Neural progenitor cell (in vitro differentiated cells): ENCODE results near the gene PLCL1. TPM values are rescaled to one million over a fixed set of nuclear protein-coding genes. Genes with fewer than 3 reads are reported as not detected.

Source experiments
- DNase-seq: peaks from one replicate; pipeline ENCODE4 v3.0.0-alpha.2; 2016; ENCODE audit warnings: low spot score
- H2AFZ ChIP-seq: fragments of 200-600 bp; sonication (generic); replicated peaks from 2 replicates; pipeline ENCODE4 v1.6.1; 2016; ENCODE audit warnings: antibody characterized with exemption
- H3F3A ChIP-seq: fragments of 200-600 bp; sonication (generic); 2 replicates; pipeline ENCODE4 v1.6.1; 2016; ENCODE audit warnings: antibody characterized with exemption, low read depth
- H3K27ac ChIP-seq: fragments of 200-600 bp; sonication (generic); 2 replicates; pipeline ENCODE4 v1.5.1; 2016; ENCODE audit warnings: mild to moderate bottlenecking
- H3K27me3 ChIP-seq: fragments of 200-600 bp; sonication (generic); 2 replicates; pipeline ENCODE4 v1.6.1; 2016; ENCODE audit warnings: mild to moderate bottlenecking, moderate library complexity
- H3K36me3 ChIP-seq: fragments of 200-600 bp; sonication (generic); 2 replicates; pipeline ENCODE4 v1.5.1; 2016
- H3K4me1 ChIP-seq: fragments of 200-600 bp; sonication (generic); 2 replicates; pipeline ENCODE4 v1.6.1; 2016; ENCODE audit warnings: mixed run types
- H3K4me2 ChIP-seq: fragments of 200-600 bp; sonication (generic); 2 replicates; pipeline ENCODE4 v1.6.1; 2016
- H3K4me3 ChIP-seq: fragments of 200-600 bp; sonication (generic); 2 replicates; pipeline ENCODE4 v1.5.1; 2016
- H3K79me2 ChIP-seq: fragments of 200-600 bp; sonication (generic); 2 replicates; pipeline ENCODE4 v1.6.1; 2016; ENCODE audit warnings: low read depth
- H3K9ac ChIP-seq: fragments of 200-600 bp; sonication (generic); 2 replicates; pipeline ENCODE4 v1.6.1; 2016
- H3K9me3 ChIP-seq: fragments of 200-600 bp; sonication (generic); 2 replicates; pipeline ENCODE4 v1.5.1; 2016; ENCODE audit warnings: low read depth
- H4K20me1 ChIP-seq: fragments of 200-600 bp; sonication (generic); 2 replicates; pipeline ENCODE4 v1.6.1; 2016; ENCODE audit warnings: low read depth
- H3K27ac Mint-ChIP-seq: 3 replicates; pipeline ENCODE4 v1.8.0; 2021; ENCODE audit warnings: mixed read lengths
- H3K27me3 Mint-ChIP-seq: 2 replicates; pipeline ENCODE4 v1.8.0; 2022; ENCODE audit warnings: low read depth, mild to moderate bottlenecking, inconsistent platforms, moderate library complexity, mixed read lengths; ENCODE audit not compliant: insufficient read depth
- H3K36me3 Mint-ChIP-seq: 3 replicates; pipeline ENCODE4 v1.8.0; 2021; ENCODE audit warnings: mixed read lengths
- H3K4me1 Mint-ChIP-seq: 3 replicates; pipeline ENCODE4 v1.8.0; 2021; ENCODE audit warnings: mixed read lengths
- H3K4me3 Mint-ChIP-seq: 3 replicates; pipeline ENCODE4 v1.8.0; 2021; ENCODE audit warnings: mild to moderate bottlenecking, moderate library complexity, mixed read lengths
- H3K9me3 Mint-ChIP-seq: 3 replicates; pipeline ENCODE4 v1.8.0; 2020; ENCODE audit warnings: mixed read lengths
- EZH2 ChIP-seq: fragments of 200-600 bp; sonication (generic); IDR thresholded peaks from 2 replicates; pipeline ENCODE4 v1.6.1; 2017; ENCODE audit warnings: antibody characterized with exemption, mild to moderate bottlenecking, moderate library complexity
- EZH2phosphoT487 ChIP-seq: fragments of 200-600 bp; sonication (generic); IDR thresholded peaks from 2 replicates; pipeline ENCODE4 v1.6.1; 2017; ENCODE audit warnings: antibody characterized with exemption
- total RNA-seq: library from RNA; depleted of rRNA; stranded (reverse); fragments of >200 nt; gene quantifications from 2 replicates; pipeline ENCODE4 v1.2.3, GENCODE V29; 2015; ENCODE audit warnings: low replicate concordance
- TF ChIP-seq, protein P1 (sequence below): fragments of 200-600 bp; sonication (generic); IDR thresholded peaks from 2 replicates; pipeline ENCODE4 v1.5.1; 2017; ENCODE audit warnings: antibody characterized with exemption, mild to moderate bottlenecking

PLCL1 gene
- total RNA-seq, 1 donor from 2014 or later: 0.41 TPM

DNA sequence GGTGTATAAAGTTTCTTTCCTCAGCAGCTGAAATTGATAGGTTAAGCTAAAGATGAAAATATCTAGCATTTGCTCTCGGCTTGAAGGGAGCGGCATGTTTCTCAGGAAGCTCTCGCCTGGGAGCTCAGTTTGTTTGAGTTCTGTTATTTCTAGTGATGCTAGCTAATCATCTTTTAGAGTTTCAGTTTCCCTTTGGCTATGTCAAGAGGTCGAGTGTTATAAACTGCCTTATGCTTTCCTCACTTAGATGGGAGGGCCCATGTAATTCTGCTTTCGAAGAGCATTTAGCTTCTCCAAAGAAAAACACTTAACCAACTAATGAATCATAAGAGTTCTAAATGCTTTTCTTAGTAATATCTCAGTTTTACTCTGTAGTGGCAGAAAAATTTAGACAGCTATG lies 33.6 kb downstream of the PLCL1 start:
- no peaks in the 10 kb centered on the region for H4K20me1 ChIP-seq
- no peaks in the 10 kb centered on the region for H3K36me3 Mint-ChIP-seq
- no peaks in the 10 kb centered on the region for H3F3A ChIP-seq
- no peaks in the 10 kb centered on the region for H3K4me1 ChIP-seq
- H3K4me1 Mint-ChIP-seq: no peaks in the 10 kb centered on the region
- no peak overlapping the region for H3K4me3 Mint-ChIP-seq
- no peak overlapping the region for H3K27ac Mint-ChIP-seq
- no peak overlapping the region for H3K27ac ChIP-seq
- H3K27me3 Mint-ChIP-seq: peaks cover 3% of the 10 kb centered on the region
- peaks cover 4% of the 10 kb centered on the region for H3K9me3 Mint-ChIP-seq
- TF ChIP-seq, protein P1, sequence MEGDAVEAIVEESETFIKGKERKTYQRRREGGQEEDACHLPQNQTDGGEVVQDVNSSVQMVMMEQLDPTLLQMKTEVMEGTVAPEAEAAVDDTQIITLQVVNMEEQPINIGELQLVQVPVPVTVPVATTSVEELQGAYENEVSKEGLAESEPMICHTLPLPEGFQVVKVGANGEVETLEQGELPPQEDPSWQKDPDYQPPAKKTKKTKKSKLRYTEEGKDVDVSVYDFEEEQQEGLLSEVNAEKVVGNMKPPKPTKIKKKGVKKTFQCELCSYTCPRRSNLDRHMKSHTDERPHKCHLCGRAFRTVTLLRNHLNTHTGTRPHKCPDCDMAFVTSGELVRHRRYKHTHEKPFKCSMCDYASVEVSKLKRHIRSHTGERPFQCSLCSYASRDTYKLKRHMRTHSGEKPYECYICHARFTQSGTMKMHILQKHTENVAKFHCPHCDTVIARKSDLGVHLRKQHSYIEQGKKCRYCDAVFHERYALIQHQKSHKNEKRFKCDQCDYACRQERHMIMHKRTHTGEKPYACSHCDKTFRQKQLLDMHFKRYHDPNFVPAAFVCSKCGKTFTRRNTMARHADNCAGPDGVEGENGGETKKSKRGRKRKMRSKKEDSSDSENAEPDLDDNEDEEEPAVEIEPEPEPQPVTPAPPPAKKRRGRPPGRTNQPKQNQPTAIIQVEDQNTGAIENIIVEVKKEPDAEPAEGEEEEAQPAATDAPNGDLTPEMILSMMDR: no peak
- TF ChIP-seq EZH2phosphoT487 (no peak), EZH2 (no peak)
- no peaks in the 10 kb centered on the region for H3K9me3 ChIP-seq
- H3K4me2 ChIP-seq: no peak overlapping the region
- H3K79me2 ChIP-seq: no peaks in the 10 kb centered on the region
- no peak overlapping the region for H3K4me3 ChIP-seq
- no peak overlapping the region for H2AFZ ChIP-seq
- H3K9ac ChIP-seq: no peak overlapping the region
- DNase-seq: no peak
- H3K36me3 ChIP-seq: no peaks in the 10 kb centered on the region
- no peaks in the 10 kb centered on the region for H3K27me3 ChIP-seq

DNA sequence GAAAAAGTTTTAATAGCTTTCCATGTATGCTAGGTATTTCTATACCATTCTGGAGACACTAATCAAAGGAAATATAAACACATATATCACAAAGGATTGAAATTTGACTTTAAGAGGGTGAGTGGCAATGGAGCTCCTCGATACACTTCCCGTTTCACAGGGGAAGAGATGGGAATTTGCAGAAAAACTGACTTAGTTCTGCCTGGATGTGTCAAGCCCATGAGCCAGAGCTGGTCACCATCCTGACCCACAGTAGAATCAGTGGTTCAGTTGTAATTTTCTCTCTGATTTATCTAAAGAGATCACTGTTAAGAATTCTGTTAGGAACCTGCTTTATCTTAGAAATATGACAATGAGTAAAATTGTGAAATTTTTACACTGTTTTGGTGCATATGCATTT lies 34.2 kb downstream of the PLCL1 start:
- H3K27me3 Mint-ChIP-seq: peaks cover 3% of the 10 kb centered on the region

DNA sequence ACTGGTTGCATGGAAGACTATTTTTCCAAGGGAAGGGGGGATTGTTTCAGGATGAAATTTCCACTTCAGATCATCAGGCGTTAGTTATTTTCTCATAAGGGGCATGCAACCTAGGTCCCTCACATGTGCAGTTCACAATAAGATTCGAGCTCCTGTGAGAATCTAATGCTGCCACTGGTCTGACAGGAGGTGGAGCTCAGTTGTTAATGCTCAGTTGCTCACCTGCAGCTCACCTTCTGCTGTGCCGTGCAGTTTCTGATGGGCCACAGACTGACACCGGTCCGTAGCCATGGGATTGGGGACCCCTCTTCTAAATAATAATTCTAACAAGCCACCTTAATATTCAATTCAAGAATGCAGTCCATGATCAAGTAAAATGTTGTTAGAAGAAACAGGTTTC lies 34.9 kb downstream of the PLCL1 start:
- H3K36me3 ChIP-seq: no peaks in the 10 kb centered on the region
- H3K4me2 ChIP-seq: no peak overlapping the region
- no peaks in the 10 kb centered on the region for H3K36me3 Mint-ChIP-seq
- TF ChIP-seq EZH2phosphoT487: no peak
- no peak for TF ChIP-seq EZH2
- TF ChIP-seq, protein P1: no peak
- DNase-seq: no peak
- H3K4me3 ChIP-seq: no peak overlapping the region
- no peaks in the 10 kb centered on the region for H3K79me2 ChIP-seq
- peaks cover 3% of the 10 kb centered on the region for H3K9me3 Mint-ChIP-seq
- peaks cover 5% of the 10 kb centered on the region for H3K27me3 ChIP-seq
- no peaks in the 10 kb centered on the region for H3K4me1 Mint-ChIP-seq
- H3K27me3 Mint-ChIP-seq: peaks cover 3% of the 10 kb centered on the region
- H4K20me1 ChIP-seq: no peaks in the 10 kb centered on the region
- no peaks in the 10 kb centered on the region for H3K9me3 ChIP-seq
- no peak overlapping the region for H2AFZ ChIP-seq
- H3K27ac Mint-ChIP-seq: no peak overlapping the region
- no peaks in the 10 kb centered on the region for H3F3A ChIP-seq
- H3K9ac ChIP-seq: no peak overlapping the region
- H3K4me1 ChIP-seq: no peaks in the 10 kb centered on the region
- H3K27ac ChIP-seq: no peak overlapping the region
- H3K4me3 Mint-ChIP-seq: no peak overlapping the region

More for the DNA sequence above, 34.2 kb downstream of the PLCL1 start:
- no peaks in the 10 kb centered on the region for H3K36me3 ChIP-seq
- no peaks in the 10 kb centered on the region for H3K4me1 ChIP-seq
- no peaks in the 10 kb centered on the region for H3K9me3 ChIP-seq
- H3K9ac ChIP-seq: no peak overlapping the region
- no peak overlapping the region for H3K4me3 Mint-ChIP-seq
- no peak for DNase-seq
- no peak overlapping the region for H3K27ac ChIP-seq
- H3K27ac Mint-ChIP-seq: no peak overlapping the region
- TF ChIP-seq EZH2phosphoT487 (no peak), EZH2 (no peak)
- H4K20me1 ChIP-seq: no peaks in the 10 kb centered on the region
- H3K4me1 Mint-ChIP-seq: no peaks in the 10 kb centered on the region
- H3K36me3 Mint-ChIP-seq: no peaks in the 10 kb centered on the region
- H3K27me3 ChIP-seq: no peaks in the 10 kb centered on the region
- H3K4me2 ChIP-seq: no peak overlapping the region
- no peak overlapping the region for H3K4me3 ChIP-seq
- no peaks in the 10 kb centered on the region for H3F3A ChIP-seq
- H3K9me3 Mint-ChIP-seq: peaks cover 4% of the 10 kb centered on the region
- H3K79me2 ChIP-seq: no peaks in the 10 kb centered on the region
- no peak overlapping the region for H2AFZ ChIP-seq

DNA sequence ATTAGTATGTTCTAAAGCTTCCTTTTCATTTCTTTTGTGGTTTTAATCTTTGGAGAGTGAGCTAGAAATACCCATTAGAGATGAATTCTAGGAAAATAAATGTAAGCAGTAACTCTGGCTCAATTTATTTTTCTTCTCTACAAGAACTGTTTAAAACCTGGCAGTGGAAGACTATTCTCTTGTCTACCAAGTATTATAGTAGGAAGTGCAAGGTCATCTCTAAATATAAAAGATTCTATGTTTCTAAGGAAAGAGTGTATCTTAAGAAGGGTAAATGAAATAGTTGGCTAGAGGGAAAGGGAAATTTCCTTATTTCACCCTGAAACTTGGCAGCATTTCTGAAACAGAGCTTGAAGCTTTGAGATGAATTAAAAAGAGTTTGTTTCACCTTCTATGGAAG lies 35.5 kb downstream of the PLCL1 start:
- no peaks in the 10 kb centered on the region for H4K20me1 ChIP-seq
- Mint-ChIP-seq H3K4me1 (no peaks in the 10 kb centered on the region), H3K27me3 (no peaks in the 10 kb centered on the region), H3K27ac (no peak overlapping the region), H3K9me3 (no peaks in the 10 kb centered on the region), H3K36me3 (no peaks in the 10 kb centered on the region), H3K4me3 (no peak overlapping the region)
- no peak overlapping the region for H3K4me3 ChIP-seq
- no peak for TF ChIP-seq EZH2phosphoT487
- no peak overlapping the region for H3K4me2 ChIP-seq
- no peaks in the 10 kb centered on the region for H3K9me3 ChIP-seq
- no peaks in the 10 kb centered on the region for H3K36me3 ChIP-seq
- H3F3A ChIP-seq: no peaks in the 10 kb centered on the region
- no peak overlapping the region for H2AFZ ChIP-seq
- H3K27ac ChIP-seq: no peak overlapping the region
- no peak overlapping the region for H3K9ac ChIP-seq
- no peaks in the 10 kb centered on the region for H3K79me2 ChIP-seq
- H3K4me1 ChIP-seq: no peaks in the 10 kb centered on the region
- no peak for DNase-seq
- H3K27me3 ChIP-seq: peaks cover 5% of the 10 kb centered on the region
